GM18526 (cell line): ENCODE results near the gene TRMT2A.

ENCODE experiments used
- POLR2A ChIP-seq: IDR thresholded peaks from 3 replicates; pipeline ENCODE4 v1.6.1; 2011; ENCODE audit not compliant: insufficient read length; ENCODE audit errors: extremely low read depth

Gene TRMT2A

DNA sequence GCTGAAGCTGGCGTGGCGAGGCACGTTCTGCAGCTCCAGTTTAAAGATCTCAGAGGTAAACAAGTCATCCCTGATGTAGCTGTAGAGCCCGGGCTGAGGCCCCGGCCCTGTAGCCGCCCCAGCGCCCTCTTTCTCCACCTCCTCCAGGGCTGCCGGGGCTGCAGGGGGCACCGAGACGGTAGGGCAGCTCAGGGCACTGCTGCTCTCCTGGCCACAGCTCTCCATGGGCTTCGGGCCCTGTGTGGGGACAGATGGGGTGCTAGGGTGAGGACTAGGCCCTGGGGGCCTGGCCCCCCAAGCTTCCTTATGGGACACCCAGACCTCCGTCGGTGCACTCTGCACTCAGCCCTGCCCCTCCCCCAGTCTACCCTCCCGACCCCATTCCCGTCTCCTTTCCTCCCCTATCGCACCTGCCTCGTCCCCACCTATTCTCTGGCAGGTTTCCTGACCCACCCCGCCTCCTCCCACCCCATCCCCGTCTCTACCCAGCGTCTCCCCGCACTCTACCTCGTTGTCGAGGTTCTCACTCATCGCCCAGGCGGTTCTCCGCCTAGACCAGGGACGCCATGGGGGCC lies 563 bp downstream of the TRMT2A start:
- TF ChIP-seq POLR2A: no peak

DNA sequence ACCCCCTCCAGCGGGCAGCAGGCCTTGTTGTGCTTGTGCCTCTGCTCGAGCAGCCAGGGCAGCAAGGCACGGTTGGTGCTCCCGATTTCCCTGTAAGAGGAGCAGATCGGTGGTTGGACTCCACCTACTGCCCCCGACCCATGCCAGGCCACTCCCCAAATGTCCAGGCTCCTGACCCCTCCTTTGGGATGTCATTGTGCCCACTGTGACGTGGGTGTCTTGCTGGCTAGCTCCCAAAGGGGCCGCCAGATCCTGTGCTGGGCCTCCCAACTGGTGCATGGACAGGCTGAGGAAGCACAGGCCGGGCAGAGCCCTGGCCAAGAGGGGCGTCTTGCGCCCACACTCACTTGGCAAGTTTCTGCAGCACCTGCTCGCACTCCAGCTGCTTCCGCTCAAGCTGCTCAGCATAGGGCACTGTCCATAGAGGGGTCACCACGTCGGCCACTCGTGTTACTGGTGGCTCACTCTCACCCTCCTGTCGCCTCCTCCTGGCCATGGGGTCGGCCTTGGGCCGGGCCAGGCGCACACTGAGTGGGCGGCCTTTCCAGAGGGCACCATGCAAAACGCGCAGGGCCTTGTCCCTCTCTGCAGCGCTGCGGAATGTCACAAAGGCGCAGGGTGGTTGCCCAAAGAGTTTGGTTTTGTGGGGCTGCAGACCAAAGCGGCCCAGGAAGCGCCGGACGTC lies 1.2 kb downstream of the TRMT2A start, which contains the start of gene RANBP1:
RANBP1 (plus strand) TSS at position 414 of the 685 bp plus-strand sequence; CDS start at position 495, 81 bp downstream.
- no peak for TF ChIP-seq POLR2A

DNA sequence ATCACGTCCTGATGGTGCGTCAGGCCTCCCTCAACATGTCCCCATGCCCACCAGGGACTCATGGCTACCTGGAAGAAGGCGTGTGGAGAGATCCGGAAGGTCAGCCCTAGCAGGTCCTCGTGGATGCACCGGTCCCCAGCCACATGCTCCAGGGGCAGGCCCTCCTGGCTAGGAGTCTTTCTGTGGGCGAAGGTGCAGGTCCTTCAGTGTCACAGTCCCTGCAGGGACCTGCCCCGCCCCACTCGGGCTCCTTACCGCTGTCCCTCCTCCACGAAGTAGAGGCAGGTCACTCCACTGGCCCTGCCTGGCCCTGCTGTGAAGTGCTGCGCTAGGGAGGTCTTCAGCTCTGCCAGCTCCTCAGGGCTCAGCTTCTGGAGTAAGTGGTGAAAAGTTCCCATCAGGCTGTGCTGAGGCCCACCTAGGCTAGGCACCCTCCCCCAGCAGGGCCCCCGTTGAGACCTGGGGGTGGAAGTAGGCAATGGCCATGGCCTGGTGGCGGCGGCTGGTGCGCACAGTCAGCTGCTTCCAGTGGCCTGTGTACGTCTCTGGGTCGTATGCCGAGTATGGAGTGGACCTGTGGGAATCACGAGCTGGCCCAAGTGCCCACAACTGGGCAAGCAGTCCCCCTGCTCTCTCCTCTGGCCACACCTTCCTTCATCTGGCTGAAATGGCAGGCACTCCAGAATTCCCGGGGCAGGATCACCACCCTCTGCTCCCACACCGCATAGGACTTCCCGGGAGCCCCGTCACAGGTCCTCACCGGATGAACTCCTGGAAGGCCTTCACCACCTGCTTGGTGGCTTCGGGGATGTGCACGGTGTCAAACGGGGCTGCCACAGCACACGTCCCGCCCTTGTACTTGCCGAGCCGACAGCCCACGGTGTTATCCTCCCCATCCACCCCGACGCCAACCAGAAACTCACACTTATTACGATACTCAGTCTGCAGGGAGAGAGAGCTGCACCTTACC lies 2.2 kb downstream of the TRMT2A start:
- TF ChIP-seq POLR2A: no peak

DNA sequence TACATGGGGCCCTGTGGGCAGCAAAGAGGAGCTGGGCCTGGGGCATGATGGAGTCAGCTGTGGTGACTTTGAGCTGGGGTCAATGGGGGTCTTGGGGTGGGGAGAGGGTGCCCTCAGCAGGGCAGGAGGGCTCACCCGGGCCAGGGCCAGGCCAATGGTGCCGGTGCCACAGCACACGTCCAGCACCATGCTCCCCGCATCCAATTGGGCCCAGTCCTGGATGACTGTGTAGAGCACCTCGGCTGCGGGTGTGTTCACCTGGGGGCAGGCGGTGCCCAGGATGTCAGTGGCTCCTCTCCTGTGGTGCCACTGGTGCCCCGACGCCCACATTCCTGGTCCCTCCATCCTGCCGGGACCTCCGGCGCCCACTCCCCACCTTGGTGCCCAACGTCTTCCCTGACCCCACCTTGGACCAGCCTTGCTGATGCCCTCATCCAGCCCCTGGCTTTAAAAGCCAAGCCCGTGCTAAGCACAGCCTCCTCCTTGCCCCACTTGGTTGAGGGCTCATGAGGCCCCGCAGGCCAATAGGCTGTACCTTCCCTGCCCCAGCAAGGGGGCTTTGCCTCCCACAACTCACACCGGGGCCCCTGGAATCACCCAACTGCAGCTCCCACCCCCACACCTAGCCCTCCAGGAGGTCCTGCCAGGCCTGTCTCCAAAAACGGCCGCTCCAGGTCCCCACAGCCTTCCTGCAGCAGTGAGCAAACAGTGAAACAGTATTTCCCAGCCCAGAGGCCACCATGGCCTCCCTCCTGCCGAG lies 3.3 kb downstream of the TRMT2A start:
- TF ChIP-seq POLR2A: no peak

DNA sequence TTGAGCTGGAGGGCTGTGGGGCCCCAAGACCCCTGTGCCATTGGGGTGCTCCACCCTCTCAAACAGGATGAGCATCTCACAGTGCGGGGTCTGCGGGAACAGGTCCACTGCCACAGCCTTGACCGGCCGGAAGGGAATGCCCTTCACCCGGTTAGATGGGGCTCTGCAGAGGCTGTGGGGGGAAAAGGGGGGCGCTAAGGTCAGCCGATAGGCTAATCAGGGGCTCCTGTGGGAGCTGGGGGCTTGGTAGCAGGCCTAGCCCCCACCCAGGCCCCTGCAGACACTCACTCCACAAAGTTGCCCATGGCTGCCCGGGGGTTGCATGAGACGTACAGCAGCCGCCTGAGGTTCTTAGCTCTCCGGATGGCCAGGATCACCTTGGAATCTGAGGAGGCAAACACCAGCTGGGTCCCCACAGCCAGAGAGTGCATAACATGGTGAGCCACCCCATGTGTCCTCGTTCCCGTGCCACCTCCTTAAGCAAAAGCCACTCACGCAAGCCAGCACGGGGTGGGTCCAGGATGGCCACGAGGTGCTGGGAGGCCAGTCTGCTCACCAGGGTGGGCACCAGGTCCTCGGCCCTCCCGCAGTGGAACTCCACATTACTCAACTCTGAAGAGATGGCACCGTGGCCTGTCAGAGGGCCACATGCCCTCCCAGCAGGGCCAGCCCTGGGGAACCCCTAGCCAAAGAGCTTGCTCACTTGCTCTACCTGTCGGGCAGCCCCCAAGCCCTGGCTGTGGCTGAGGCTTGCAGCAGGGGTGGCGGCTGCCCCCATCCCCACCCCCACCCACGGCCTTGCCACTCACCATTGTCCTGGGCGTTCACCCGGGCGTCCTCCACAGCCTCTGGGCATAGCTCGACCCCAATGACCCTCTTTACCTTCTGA lies 4.2 kb downstream of the TRMT2A start:
- TF ChIP-seq POLR2A: no peak

DNA sequence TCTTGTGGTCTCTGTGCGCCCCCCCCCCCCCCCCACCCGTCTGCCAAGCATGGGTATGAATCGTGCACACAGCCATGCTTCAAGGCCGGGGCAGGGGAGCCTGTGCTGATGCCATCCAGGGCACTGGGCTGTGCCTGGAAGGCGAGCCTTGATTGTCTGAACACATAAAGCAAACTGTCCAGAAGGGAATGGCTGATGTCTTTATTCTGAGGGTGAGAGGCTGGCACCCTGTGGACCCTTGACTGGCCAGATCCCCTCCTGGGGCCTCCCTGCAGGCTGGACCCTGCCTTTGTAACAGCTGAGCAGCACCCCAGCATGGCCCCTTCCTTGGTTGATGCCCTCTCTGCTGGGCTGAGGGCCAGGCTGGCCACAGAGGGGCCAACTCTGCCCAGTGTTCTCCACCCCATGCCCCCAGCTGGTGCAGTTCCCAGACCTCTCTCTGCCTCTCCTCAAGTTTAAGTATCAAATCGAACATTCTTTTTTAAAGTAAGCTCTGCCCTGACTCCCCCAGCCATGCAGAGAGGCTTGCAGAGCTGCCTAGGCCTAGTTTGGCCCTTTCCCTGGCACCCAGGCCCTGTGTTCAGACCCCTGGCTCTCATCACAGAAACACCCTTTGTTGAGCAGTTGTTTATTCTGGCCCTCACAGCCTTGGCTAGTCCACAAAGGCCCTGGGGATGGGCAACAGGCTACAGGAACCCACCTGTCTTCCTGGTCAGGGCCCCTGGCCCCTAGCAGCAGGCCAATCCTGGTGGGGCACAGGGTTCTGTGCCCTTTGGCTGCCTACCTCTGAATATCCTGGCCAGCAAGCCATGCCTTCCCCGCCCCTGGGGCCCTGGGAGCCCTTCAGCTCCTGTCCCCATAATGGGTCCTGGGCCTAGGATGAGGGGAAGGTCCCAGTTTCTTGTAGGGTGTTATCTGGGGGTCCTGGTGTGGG lies 5.1 kb downstream of the TRMT2A start:
- TF ChIP-seq POLR2A: no peak

DNA sequence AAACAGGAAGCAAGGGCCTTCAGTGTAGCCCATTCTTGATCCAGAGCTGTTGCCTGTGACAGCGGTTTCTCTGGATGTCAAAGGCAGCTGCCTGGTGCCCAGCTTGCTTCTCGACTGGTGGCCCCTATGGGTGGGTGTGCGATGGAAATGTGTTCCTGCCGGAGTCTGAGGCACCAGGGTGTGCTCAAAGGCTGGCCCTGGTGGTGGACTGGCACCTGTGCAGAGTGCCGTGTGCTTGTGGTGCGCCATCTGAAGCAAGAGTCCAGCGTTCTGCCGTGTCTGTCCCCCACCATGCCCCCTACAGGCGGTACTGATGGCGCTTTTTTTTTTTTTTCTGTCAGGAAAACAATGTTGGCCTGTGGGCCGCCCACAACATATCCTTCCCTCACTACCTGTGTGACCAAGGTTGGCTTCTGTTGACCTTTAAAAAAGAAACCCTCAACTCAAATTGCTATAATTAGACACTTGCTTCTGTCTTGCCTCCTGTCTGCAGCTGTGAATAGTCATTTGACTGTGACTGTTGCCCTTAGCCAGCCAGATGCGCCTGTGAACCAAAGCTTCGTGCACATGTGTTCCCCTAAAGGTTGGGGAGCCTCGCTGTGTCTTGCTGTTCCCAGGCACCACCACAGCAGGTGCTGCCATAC lies 5.9 kb downstream of the TRMT2A start:
- no peak for TF ChIP-seq POLR2A

DNA sequence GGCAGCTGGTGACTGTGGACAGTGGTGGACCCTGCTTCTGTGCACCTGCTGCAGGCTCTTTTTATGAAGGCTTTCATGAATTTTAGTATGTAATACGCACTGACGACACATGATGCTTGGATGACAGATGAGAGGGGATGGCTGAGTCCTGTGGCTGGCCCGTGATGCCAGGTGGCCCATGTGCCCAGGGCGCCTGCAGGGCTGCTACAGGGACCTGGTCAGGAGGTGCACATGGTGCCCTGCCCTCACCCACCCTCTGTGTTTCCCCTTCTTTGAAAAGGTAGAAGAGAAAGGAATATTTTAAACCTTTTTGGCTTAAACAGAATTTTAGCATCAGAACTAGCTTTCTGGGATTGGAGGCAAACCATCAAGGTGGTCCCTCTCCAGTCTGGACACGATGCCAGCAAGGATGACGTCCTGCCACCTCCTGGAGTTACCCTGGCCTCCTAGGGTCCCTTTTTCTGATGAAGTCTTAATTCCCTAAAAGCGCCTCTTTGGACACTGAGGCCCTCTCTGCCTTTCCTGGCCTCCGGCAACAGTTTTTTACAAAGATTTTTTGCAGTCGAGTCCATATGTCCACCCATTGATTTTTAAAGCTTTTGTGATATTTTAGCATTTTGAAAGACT lies 6.6 kb downstream of the TRMT2A start:
- no peak for TF ChIP-seq POLR2A

DNA sequence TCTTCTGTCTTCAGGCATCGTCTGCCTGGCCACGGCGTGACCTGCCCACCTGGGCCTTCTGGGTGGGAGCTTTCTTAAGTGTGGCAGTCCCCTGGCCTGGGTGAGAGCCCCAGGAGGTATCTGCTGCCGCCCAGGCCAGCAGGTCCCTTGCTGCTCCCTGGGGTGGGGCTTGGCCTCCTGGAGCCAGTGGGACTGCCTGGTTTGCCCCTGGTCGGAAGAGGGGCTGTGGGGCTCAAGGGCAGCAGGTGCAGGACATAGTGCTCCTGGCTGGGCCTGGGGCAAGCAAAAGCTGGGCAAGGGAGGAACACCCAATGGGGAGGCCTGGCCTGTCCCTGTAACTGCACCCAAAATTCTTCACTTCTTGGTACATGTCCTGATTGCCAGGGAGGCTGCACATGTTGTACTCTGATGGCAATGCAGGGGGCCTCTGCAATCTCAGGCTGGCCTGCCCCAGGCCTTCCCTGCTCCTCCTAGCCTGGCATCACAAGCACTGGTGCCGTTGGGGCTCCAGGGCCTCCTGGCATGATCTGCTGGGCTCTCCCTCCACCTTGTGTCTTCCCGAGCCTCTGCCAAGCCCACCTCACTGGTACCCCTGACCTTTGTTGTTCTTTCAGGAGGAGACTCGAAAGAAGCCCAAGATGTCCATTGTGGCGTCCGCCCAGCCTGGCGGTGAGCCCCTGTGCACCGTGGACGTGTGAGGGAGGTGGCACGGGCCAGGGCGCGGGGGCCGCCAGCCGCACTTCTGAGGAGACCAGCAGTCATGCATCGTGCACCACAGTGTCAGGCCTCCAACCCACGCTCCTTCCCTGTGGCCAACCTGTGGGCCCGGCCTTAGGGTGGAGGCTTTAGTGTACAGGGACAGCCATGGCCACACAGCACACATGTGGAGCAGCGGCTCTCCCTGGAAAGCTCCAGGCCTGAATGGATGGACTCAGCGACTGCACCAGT lies 7.3 kb downstream of the TRMT2A start:
- peak; percentile 0 for TF ChIP-seq POLR2A

DNA sequence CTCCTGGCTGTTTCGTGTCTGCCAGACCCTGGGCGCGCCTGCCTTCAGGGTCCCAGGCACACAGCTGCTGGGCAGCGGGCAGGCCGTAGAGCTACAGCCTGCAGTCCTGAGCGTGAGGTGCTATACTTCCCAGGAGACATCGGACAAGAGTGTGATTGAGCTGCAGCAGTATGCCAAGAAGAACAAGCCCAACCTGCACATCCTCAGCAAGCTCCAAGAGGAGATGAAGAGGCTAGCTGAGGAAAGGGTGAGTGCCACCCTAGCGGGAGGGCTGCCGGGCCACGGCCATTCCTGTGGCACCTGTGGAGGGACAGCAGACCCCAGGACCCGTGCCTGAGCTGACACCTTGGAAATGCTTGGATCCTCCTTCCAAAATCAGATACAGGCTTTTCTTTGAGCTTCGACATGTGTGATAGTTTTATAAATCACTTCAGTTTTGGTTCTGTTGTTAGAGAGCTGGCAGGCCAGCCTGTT lies 8.2 kb downstream of the TRMT2A start:
- TF ChIP-seq POLR2A: no peak
